CD4-positive, alpha-beta T cell (primary cell): ENCODE measurements around the gene FLRT1. TPM values are rescaled to one million over a fixed set of nuclear protein-coding genes. Genes with fewer than 3 reads are reported as not detected.

ENCODE experiments used
- ATAC-seq: fragments of 200-7000 bp; cut with Tn5 transposase; one replicate; pipeline ENCODE4 v1.10.0; 2022; ENCODE audit warnings: mild to moderate bottlenecking; ENCODE audit not compliant: poor library complexity
- CTCF ChIA-PET: fragments of 350-600 bp; sonication (Branson Sonifier 250); formaldehyde crosslinking; loops from one replicate; lab custom pipeline; 2021; ENCODE audit warnings: antibody characterized with exemption, inconsistent platforms; lab: Charles Lee
- POLR2A ChIA-PET: fragments of 350-600 bp; sonication (Branson Sonifier 250); formaldehyde crosslinking; loops from one replicate; lab custom pipeline; 2021; ENCODE audit warnings: antibody characterized with exemption, inconsistent platforms; lab: Charles Lee
- DNase-seq, 14 experiments: peaks; one replicate each; pipeline ENCODE4 v3.0.0-alpha.2; 2013 to 2020; ENCODE audit warnings: mixed read lengths in 2 of 14
- H3K27ac ChIP-seq, 2 donors: one replicate each; pipeline versions ENCODE4 v1.5.1 to v1.7.0; 2013; ENCODE audit warnings: low read length in 2 of 2, low read depth in 1 of 2, mild to moderate bottlenecking in 1 of 2
- H3K27me3 ChIP-seq, 2 experiments: 1 replicate in 1 of 2; 2 replicates in 1 of 2; pipeline versions ENCODE4 v1.6.1 to v1.7.0; 2013; ENCODE audit warnings: low read length in 2 of 2, control low read depth in 1 of 2, mild to moderate bottlenecking in 1 of 2, moderate library complexity in 1 of 2; ENCODE audit not compliant: insufficient read depth in 2 of 2, control insufficient read depth in 1 of 2
- H3K36me3 ChIP-seq: one replicate; pipeline ENCODE4 v1.6.1; 2013; ENCODE audit warnings: low read length, control low read depth; ENCODE audit not compliant: insufficient read depth
- H3K4me1 ChIP-seq: one replicate; pipeline ENCODE4 v1.6.1; 2013; ENCODE audit warnings: low read length, control low read depth; ENCODE audit not compliant: insufficient read depth
- H3K4me3 ChIP-seq: one replicate; pipeline ENCODE4 v1.5.1; 2013; ENCODE audit warnings: mild to moderate bottlenecking, low read length, moderate library complexity
- H3K9me3 ChIP-seq, 2 experiments: 1 replicate in 1 of 2; 2 replicates in 1 of 2; pipeline versions ENCODE4 v1.6.1 to v1.7.0; 2013; ENCODE audit warnings: low read length in 2 of 2, mild to moderate bottlenecking in 2 of 2, control low read depth in 1 of 2, moderate library complexity in 1 of 2; ENCODE audit not compliant: control insufficient read depth in 1 of 2, insufficient read depth in 1 of 2
- H3K27ac Mint-ChIP-seq: one replicate; pipeline ENCODE4 v1.8.0; 2020; ENCODE audit warnings: mixed read lengths
- H3K27me3 Mint-ChIP-seq: one replicate; pipeline ENCODE4 v1.8.0; 2021; ENCODE audit warnings: mixed read lengths
- H3K36me3 Mint-ChIP-seq: one replicate; pipeline ENCODE4 v1.8.0; 2021; ENCODE audit warnings: low read depth, mixed read lengths
- H3K4me1 Mint-ChIP-seq: one replicate; pipeline ENCODE4 v1.8.0; 2021; ENCODE audit warnings: low read depth, mixed read lengths
- H3K4me3 Mint-ChIP-seq: one replicate; pipeline ENCODE4 v1.8.0; 2020; ENCODE audit warnings: mild to moderate bottlenecking, mixed read lengths
- H3K9me3 Mint-ChIP-seq: one replicate; pipeline ENCODE4 v1.8.0; 2020; ENCODE audit warnings: mixed read lengths
- CTCF ChIP-seq: fragments of 200-600 bp; IDR thresholded peaks from one replicate; pipeline ENCODE4 v1.8.0; 2022; ENCODE audit warnings: antibody characterized with exemption, mild to moderate bottlenecking
- intact Hi-C, 2 experiments: fragments of 100-400 bp; cut with DNase I in 1 of 2; cut with micrococcal nuclease in 1 of 2; formaldehyde crosslinking; loops; one replicate each; pipeline versions ENCODE4 v1.15.1 to v1.9.0; 2023 to 2025; cut with DNase I, micrococcal nuclease
- total RNA-seq, 174 experiments: library from RNA in 2 of 174; stranded (reverse) in 2 of 174; gene quantifications; one replicate each; pipeline ENCODE4 v1.2.3 and lab custom pipeline; 2021 to 2026

FLRT1 gene
- total RNA-seq, 2 experiments from 2014 or later = not detected

GRCh38 chr11:64063777-64064176 is 28.0 kb downstream of the FLRT1 start:
- Histone ChIP-seq H3K36me3 (no peaks in the 10 kb centered on the region), H3K9me3 (peaks cover 0 to 11% of the 10 kb centered on the region in 2 experiments), H3K27me3 (peaks cover 19 to 23% of the 10 kb centered on the region in 2 experiments), H3K4me3 (no peak overlapping the region), H3K4me1 (peaks cover 13% of the 10 kb centered on the region), H3K27ac (no peak overlapping the region)
- no peaks in the 10 kb centered on the region for H3K36me3 Mint-ChIP-seq
- no peaks in the 10 kb centered on the region for H3K9me3 Mint-ChIP-seq
- no peak overlapping the region for H3K27ac Mint-ChIP-seq
- peaks cover 27% of the 10 kb centered on the region for H3K27me3 Mint-ChIP-seq
- no peak overlapping the region for H3K4me3 Mint-ChIP-seq
- POLR2A ChIA-PET = no interaction called here
- CTCF ChIA-PET = no interaction called here
- H3K4me1 Mint-ChIP-seq = peaks cover 8% of the 10 kb centered on the region
- DNase-seq (no peak), ATAC-seq (no peak)
- no peak for TF ChIP-seq CTCF
- intact Hi-C loops = no loop called here

GRCh38 chr11:64064374-64065140 is 28.8 kb downstream of the FLRT1 start:
- Histone ChIP-seq H3K27ac (no peak overlapping the region), H3K9me3 (peaks cover 0 to 11% of the 10 kb centered on the region in 2 experiments), H3K4me3 (no peak overlapping the region), H3K27me3 (peaks cover 19 to 22% of the 10 kb centered on the region in 2 experiments), H3K36me3 (no peaks in the 10 kb centered on the region), H3K4me1 (peaks cover 13% of the 10 kb centered on the region)
- no peaks in the 10 kb centered on the region for H3K9me3 Mint-ChIP-seq
- peaks cover 27% of the 10 kb centered on the region for H3K27me3 Mint-ChIP-seq
- H3K36me3 Mint-ChIP-seq = no peaks in the 10 kb centered on the region
- H3K27ac Mint-ChIP-seq = no peak overlapping the region
- CTCF ChIA-PET = no interaction called here
- no peak for DNase-seq
- ATAC-seq = no peak
- H3K4me1 Mint-ChIP-seq = peaks cover 8% of the 10 kb centered on the region
- POLR2A ChIA-PET = no interaction called here
- H3K4me3 Mint-ChIP-seq = no peak overlapping the region
- TF ChIP-seq CTCF = no peak
- intact Hi-C loops = no loop called here

GRCh38 chr11:64065141-64065465 is 29.4 kb downstream of the FLRT1 start:
- ATAC-seq = no peak
- Histone ChIP-seq H3K4me1 (peaks cover 13% of the 10 kb centered on the region), H3K36me3 (no peaks in the 10 kb centered on the region), H3K9me3 (peaks cover 0 to 6% of the 10 kb centered on the region in 2 experiments), H3K27me3 (peaks cover 17 to 22% of the 10 kb centered on the region in 2 experiments), H3K27ac (no peak overlapping the region), H3K4me3 (no peak overlapping the region)
- intact Hi-C loops = no loop called here
- POLR2A ChIA-PET = no interaction called here
- TF ChIP-seq CTCF = no peak
- CTCF ChIA-PET = no interaction called here
- H3K27ac Mint-ChIP-seq = no peak overlapping the region
- no peaks in the 10 kb centered on the region for H3K9me3 Mint-ChIP-seq
- H3K4me1 Mint-ChIP-seq = peaks cover 8% of the 10 kb centered on the region
- H3K27me3 Mint-ChIP-seq = peaks cover 27% of the 10 kb centered on the region
- no peaks in the 10 kb centered on the region for H3K36me3 Mint-ChIP-seq
- no peak for DNase-seq
- H3K4me3 Mint-ChIP-seq = no peak overlapping the region
